ENCODE data around the gene COX19. TPM values are rescaled to one million over a fixed set of nuclear protein-coding genes. Genes with fewer than 3 reads are reported as not detected.

Gene COX19
- total and polyA plus RNA-seq, 2 experiments from 2014 or later = 11.7 to 12.6 TPM

DNA sequence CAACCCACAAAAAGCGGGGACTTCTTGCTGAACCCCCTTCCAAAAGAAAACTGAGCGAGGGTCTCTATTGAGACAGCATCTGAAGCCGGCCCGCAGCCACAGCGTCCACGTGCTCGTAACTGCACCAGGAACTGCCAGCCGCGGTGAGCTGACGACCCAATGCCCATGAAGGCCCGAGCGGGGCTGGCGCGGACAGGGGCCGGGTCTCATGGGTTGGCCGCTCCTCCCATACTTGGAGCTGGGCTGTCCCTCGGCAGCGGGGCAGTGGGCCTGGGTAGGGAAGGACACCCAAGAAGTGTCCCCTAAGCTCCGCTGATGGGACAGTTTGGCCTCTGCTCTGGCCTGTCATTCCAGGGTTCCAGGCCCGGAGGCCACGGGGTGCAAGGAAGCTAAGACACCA lies 30.0 kb upstream of the COX19 start:
- no peak overlapping the region; the same call in 1 of the 2 replicates for H3K27ac ChIP-seq (ENCODE audit: low read depth)
- Mint-ChIP-seq H3K4me3 (no peak overlapping the region), H3K4me1 (no peaks in the 10 kb centered on the region), H3K9me3 (no peaks in the 10 kb centered on the region; the same call in 2 of the 3 replicates), H3K27ac (no peak overlapping the region), H3K27me3 (ENCODE audit: insufficient read depth, low read depth, poor library complexity) (peaks cover 25% of the 10 kb centered on the region), H3K36me3 (ENCODE audit: low read depth) (peaks cover 11% of the 10 kb centered on the region)
- DNase-seq (ENCODE audit: low spot score) = no peak
- no peaks in the 10 kb centered on the region for H3K36me3 ChIP-seq (ENCODE audit: insufficient read depth)
- 0 out of 2 replicates have a peak, but pooled peaks cover 3% of the 10 kb centered on the region for H3F3A ChIP-seq (replicated peaks; ENCODE audit: low read depth)
- no peak overlapping the region for H2AFZ ChIP-seq
- no peaks in the 10 kb centered on the region for H3K27me3 ChIP-seq (ENCODE audit: insufficient read depth)
- H3K9me2 ChIP-seq (ENCODE audit: insufficient read depth) = no peaks in the 10 kb centered on the region
- H3K4me1 ChIP-seq (ENCODE audit: insufficient read depth) = no peaks in the 10 kb centered on the region
- TF ChIP-seq, protein P1, sequence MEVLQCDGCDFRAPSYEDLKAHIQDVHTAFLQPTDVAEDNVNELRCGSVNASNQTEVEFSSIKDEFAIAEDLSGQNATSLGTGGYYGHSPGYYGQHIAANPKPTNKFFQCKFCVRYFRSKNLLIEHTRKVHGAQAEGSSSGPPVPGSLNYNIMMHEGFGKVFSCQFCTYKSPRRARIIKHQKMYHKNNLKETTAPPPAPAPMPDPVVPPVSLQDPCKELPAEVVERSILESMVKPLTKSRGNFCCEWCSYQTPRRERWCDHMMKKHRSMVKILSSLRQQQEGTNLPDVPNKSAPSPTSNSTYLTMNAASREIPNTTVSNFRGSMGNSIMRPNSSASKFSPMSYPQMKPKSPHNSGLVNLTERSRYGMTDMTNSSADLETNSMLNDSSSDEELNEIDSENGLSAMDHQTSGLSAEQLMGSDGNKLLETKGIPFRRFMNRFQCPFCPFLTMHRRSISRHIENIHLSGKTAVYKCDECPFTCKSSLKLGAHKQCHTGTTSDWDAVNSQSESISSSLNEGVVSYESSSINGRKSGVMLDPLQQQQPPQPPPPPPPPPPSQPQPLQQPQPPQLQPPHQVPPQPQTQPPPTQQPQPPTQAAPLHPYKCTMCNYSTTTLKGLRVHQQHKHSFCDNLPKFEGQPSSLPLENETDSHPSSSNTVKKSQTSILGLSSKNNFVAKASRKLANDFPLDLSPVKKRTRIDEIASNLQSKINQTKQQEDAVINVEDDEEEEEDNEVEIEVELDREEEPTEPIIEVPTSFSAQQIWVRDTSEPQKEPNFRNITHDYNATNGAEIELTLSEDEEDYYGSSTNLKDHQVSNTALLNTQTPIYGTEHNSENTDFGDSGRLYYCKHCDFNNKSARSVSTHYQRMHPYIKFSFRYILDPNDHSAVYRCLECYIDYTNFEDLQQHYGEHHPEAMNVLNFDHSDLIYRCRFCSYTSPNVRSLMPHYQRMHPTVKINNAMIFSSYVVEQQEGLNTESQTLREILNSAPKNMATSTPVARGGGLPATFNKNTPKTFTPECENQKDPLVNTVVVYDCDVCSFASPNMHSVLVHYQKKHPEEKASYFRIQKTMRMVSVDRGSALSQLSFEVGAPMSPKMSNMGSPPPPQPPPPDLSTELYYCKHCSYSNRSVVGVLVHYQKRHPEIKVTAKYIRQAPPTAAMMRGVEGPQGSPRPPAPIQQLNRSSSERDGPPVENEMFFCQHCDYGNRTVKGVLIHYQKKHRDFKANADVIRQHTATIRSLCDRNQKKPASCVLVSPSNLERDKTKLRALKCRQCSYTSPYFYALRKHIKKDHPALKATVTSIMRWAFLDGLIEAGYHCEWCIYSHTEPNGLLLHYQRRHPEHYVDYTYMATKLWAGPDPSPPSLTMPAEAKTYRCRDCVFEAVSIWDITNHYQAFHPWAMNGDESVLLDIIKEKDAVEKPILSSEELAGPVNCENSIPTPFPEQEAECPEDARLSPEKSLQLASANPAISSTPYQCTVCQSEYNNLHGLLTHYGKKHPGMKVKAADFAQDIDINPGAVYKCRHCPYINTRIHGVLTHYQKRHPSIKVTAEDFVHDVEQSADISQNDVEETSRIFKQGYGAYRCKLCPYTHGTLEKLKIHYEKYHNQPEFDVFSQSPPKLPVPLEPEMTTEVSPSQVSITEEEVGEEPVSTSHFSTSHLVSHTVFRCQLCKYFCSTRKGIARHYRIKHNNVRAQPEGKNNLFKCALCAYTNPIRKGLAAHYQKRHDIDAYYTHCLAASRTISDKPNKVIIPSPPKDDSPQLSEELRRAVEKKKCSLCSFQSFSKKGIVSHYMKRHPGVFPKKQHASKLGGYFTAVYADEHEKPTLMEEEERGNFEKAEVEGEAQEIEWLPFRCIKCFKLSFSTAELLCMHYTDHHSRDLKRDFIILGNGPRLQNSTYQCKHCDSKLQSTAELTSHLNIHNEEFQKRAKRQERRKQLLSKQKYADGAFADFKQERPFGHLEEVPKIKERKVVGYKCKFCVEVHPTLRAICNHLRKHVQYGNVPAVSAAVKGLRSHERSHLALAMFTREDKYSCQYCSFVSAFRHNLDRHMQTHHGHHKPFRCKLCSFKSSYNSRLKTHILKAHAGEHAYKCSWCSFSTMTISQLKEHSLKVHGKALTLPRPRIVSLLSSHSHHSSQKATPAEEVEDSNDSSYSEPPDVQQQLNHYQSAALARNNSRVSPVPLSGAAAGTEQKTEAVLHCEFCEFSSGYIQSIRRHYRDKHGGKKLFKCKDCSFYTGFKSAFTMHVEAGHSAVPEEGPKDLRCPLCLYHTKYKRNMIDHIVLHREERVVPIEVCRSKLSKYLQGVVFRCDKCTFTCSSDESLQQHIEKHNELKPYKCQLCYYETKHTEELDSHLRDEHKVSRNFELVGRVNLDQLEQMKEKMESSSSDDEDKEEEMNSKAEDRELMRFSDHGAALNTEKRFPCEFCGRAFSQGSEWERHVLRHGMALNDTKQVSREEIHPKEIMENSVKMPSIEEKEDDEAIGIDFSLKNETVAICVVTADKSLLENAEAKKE (CRISPR knock-in tag; IDR thresholded peaks at IDR 0.05) = no peak
- no peak for TF ChIP-seq CREB1 (CRISPR knock-in tag; IDR thresholded peaks at IDR 0.05; ENCODE audit: low read depth)
- no peak for TF ChIP-seq EZH2phosphoT487 (IDR thresholded peaks at IDR 0.05; ENCODE audit: unreplicated experiment)
- TF ChIP-seq POLR2AphosphoS5 (IDR thresholded peaks at IDR 0.05; ENCODE audit: low read depth) = no peak
- TF ChIP-seq EZH2 (IDR thresholded peaks at IDR 0.05; ENCODE audit: low read depth, unreplicated experiment) = no peak
- no peak for TF ChIP-seq STAT1 (IDR thresholded peaks at IDR 0.05; ENCODE audit: unreplicated experiment)
- TF ChIP-seq, protein P2, sequence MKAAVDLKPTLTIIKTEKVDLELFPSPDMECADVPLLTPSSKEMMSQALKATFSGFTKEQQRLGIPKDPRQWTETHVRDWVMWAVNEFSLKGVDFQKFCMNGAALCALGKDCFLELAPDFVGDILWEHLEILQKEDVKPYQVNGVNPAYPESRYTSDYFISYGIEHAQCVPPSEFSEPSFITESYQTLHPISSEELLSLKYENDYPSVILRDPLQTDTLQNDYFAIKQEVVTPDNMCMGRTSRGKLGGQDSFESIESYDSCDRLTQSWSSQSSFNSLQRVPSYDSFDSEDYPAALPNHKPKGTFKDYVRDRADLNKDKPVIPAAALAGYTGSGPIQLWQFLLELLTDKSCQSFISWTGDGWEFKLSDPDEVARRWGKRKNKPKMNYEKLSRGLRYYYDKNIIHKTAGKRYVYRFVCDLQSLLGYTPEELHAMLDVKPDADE (IDR thresholded peaks at IDR 0.05) = no peak
- no peak for TF ChIP-seq NANOG (IDR thresholded peaks at IDR 0.05; ENCODE audit: borderline replicate concordance)
- no peak for TF ChIP-seq ZNF331 (CRISPR knock-in tag; IDR thresholded peaks at IDR 0.05; ENCODE audit: low read depth)
- no peak for TF ChIP-seq JUNB (IDR thresholded peaks at IDR 0.05; ENCODE audit: unreplicated experiment)
- TF ChIP-seq ZNF114 (CRISPR knock-in tag; IDR thresholded peaks at IDR 0.05) = no peak
- no peak for TF ChIP-seq REST (IDR thresholded peaks at IDR 0.05; ENCODE audit: unreplicated experiment)
- ATAC-seq = no peak
- no peaks in the 10 kb centered on the region for H4K20me1 ChIP-seq (replicated peaks; ENCODE audit: insufficient read depth)
- H3K79me2 ChIP-seq (replicated peaks; ENCODE audit: insufficient read depth) = no peaks in the 10 kb centered on the region
- no peak overlapping the region for H3K4me3 ChIP-seq
- no peak overlapping the region for H3K4me2 ChIP-seq
